PC-9 (cell line): ENCODE measurements around the gene TNFSF12.

Experiments
- EZH2 ChIP-seq: fragments of 200-600 bp; sonication (generic); IDR thresholded peaks from 2 replicates; pipeline ENCODE4 v1.8.0; 2017; ENCODE audit warnings: antibody characterized with exemption, low read depth
- TF ChIP-seq, protein P1 (sequence below): fragments of 200-600 bp; sonication (generic); conservative IDR thresholded peaks from 2 replicates; pipeline ENCODE4 v1.6.1; 2017; ENCODE audit warnings: mixed run types, antibody characterized with exemption, mild to moderate bottlenecking, moderate library complexity

- TF ChIP-seq EZH2, result no peak
- TF ChIP-seq, protein P1, sequence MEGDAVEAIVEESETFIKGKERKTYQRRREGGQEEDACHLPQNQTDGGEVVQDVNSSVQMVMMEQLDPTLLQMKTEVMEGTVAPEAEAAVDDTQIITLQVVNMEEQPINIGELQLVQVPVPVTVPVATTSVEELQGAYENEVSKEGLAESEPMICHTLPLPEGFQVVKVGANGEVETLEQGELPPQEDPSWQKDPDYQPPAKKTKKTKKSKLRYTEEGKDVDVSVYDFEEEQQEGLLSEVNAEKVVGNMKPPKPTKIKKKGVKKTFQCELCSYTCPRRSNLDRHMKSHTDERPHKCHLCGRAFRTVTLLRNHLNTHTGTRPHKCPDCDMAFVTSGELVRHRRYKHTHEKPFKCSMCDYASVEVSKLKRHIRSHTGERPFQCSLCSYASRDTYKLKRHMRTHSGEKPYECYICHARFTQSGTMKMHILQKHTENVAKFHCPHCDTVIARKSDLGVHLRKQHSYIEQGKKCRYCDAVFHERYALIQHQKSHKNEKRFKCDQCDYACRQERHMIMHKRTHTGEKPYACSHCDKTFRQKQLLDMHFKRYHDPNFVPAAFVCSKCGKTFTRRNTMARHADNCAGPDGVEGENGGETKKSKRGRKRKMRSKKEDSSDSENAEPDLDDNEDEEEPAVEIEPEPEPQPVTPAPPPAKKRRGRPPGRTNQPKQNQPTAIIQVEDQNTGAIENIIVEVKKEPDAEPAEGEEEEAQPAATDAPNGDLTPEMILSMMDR, result no peak
Measured at GRCh38 chr17:7587420-7588151, 38.7 kb downstream of the TNFSF12 start.
